ENCODE data around the gene CHP1. TPM values are rescaled to one million over a fixed set of nuclear protein-coding genes. Genes with fewer than 3 reads are reported as not detected.
A peak's percentile ranks its signal among the peaks of the same experiment; 100 is the strongest.
"Not testable (repeated sequence)": the region's sequence is repeated elsewhere in the genome, so short reads cannot be mapped to it uniquely, and the experiment has no call there.

The CHP1 gene
- total RNA-seq, 1 experiment from 2014 or later, result 76.5 TPM

- TF ChIP-seq, protein P1, sequence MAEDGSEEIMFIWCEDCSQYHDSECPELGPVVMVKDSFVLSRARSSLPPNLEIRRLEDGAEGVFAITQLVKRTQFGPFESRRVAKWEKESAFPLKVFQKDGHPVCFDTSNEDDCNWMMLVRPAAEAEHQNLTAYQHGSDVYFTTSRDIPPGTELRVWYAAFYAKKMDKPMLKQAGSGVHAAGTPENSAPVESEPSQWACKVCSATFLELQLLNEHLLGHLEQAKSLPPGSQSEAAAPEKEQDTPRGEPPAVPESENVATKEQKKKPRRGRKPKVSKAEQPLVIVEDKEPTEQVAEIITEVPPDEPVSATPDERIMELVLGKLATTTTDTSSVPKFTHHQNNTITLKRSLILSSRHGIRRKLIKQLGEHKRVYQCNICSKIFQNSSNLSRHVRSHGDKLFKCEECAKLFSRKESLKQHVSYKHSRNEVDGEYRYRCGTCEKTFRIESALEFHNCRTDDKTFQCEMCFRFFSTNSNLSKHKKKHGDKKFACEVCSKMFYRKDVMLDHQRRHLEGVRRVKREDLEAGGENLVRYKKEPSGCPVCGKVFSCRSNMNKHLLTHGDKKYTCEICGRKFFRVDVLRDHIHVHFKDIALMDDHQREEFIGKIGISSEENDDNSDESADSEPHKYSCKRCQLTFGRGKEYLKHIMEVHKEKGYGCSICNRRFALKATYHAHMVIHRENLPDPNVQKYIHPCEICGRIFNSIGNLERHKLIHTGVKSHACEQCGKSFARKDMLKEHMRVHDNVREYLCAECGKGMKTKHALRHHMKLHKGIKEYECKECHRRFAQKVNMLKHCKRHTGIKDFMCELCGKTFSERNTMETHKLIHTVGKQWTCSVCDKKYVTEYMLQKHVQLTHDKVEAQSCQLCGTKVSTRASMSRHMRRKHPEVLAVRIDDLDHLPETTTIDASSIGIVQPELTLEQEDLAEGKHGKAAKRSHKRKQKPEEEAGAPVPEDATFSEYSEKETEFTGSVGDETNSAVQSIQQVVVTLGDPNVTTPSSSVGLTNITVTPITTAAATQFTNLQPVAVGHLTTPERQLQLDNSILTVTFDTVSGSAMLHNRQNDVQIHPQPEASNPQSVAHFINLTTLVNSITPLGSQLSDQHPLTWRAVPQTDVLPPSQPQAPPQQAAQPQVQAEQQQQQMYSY (CRISPR knock-in tag; IDR thresholded peaks at IDR 0.05), result no peak
Measured at GRCh38 chr15:41292521-41292920, 61.5 kb downstream of the CHP1 start (continued).

GRCh38 chr15:41301139-41301538 lies 70.1 kb downstream of the CHP1 start:
- POLR2A ChIA-PET, result not testable (repeated sequence)

GRCh38 chr15:41301587-41301986 lies 70.5 kb downstream of the CHP1 start:
- DNase-seq (ENCODE audit: low spot score) (no peak), ATAC-seq (no peak)
- Mint-ChIP-seq H3K36me3 (peaks cover 30% of the 10 kb centered on the region), H3K4me3 (no peak overlapping the region), H3K4me1 (peaks cover 50% of the 10 kb centered on the region), H3K27me3 (ENCODE audit: low read depth) (no peaks in the 10 kb centered on the region), H3K9me3 (no peaks in the 10 kb centered on the region), H3K27ac (peak overlapping the region; percentile 84)
- ChIA-PET POLR2A (no interaction called here), CTCF (no interaction called here)
- TF ChIP-seq, protein P2, sequence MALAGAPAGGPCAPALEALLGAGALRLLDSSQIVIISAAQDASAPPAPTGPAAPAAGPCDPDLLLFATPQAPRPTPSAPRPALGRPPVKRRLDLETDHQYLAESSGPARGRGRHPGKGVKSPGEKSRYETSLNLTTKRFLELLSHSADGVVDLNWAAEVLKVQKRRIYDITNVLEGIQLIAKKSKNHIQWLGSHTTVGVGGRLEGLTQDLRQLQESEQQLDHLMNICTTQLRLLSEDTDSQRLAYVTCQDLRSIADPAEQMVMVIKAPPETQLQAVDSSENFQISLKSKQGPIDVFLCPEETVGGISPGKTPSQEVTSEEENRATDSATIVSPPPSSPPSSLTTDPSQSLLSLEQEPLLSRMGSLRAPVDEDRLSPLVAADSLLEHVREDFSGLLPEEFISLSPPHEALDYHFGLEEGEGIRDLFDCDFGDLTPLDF (CRISPR knock-in tag; IDR thresholded peaks at IDR 0.05), result no peak
- TF ChIP-seq TEAD4 (CRISPR knock-in tag; IDR thresholded peaks at IDR 0.05) (no peak), ZNF232 (CRISPR knock-in tag; IDR thresholded peaks at IDR 0.05) (no peak), NR1H2 (CRISPR knock-in tag; IDR thresholded peaks at IDR 0.05) (no peak), ZNF396 (CRISPR knock-in tag; IDR thresholded peaks at IDR 0.05; ENCODE audit: borderline replicate concordance) (no peak)
- TF ChIP-seq, protein P3, sequence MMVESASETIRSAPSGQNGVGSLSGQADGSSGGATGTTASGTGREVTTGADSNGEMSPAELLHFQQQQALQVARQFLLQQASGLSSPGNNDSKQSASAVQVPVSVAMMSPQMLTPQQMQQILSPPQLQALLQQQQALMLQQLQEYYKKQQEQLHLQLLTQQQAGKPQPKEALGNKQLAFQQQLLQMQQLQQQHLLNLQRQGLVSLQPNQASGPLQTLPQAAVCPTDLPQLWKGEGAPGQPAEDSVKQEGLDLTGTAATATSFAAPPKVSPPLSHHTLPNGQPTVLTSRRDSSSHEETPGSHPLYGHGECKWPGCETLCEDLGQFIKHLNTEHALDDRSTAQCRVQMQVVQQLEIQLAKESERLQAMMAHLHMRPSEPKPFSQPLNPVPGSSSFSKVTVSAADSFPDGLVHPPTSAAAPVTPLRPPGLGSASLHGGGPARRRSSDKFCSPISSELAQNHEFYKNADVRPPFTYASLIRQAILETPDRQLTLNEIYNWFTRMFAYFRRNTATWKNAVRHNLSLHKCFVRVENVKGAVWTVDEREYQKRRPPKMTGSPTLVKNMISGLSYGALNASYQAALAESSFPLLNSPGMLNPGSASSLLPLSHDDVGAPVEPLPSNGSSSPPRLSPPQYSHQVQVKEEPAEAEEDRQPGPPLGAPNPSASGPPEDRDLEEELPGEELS (CRISPR knock-in tag; IDR thresholded peaks at IDR 0.05), result no peak

More at GRCh38 chr15:41301139-41301538, 70.1 kb downstream of the CHP1 start:
- not testable (repeated sequence) for H3K27me3 Mint-ChIP-seq (ENCODE audit: low read depth); DNase-seq (ENCODE audit: low spot score); H3K4me3 Mint-ChIP-seq; ATAC-seq; H3K9me3 Mint-ChIP-seq
- Mint-ChIP-seq H3K27ac (peak overlapping the region; percentile 84), H3K4me1 (peaks cover 50% of the 10 kb centered on the region), H3K36me3 (peaks cover 30% of the 10 kb centered on the region)
- CTCF ChIA-PET, result interaction anchor here (0.5 kb wide), 1 partner anchor 15 kb away, joined by 3 read pairs; no protein-coding TSS in a partner anchor

GRCh38 chr15:41304149-41304770 lies 73.2 kb downstream of the CHP1 start:
- no peaks in the 10 kb centered on the region for H3K9me3 Mint-ChIP-seq
- DNase-seq (ENCODE audit: low spot score) (no peak), ATAC-seq (no peak)
- no peaks in the 10 kb centered on the region for H3K27me3 Mint-ChIP-seq (ENCODE audit: low read depth)
- peaks cover 12% of the 10 kb centered on the region for H3K36me3 Mint-ChIP-seq
- peak overlapping the region; percentile 81 for H3K27ac Mint-ChIP-seq
- H3K4me3 Mint-ChIP-seq, result no peak overlapping the region
- POLR2A ChIA-PET, result no interaction called here
- H3K4me1 Mint-ChIP-seq, result peaks cover 50% of the 10 kb centered on the region
- CTCF ChIA-PET, result no interaction called here
- TF ChIP-seq ZNF671 (CRISPR knock-in tag; IDR thresholded peaks at IDR 0.05) (no peak), ESRRA (CRISPR knock-in tag; IDR thresholded peaks at IDR 0.05; ENCODE audit: borderline replicate concordance) (no peak), SP1 (CRISPR knock-in tag; conservative IDR thresholded peaks at IDR 0.05) (no peak)

DNA sequence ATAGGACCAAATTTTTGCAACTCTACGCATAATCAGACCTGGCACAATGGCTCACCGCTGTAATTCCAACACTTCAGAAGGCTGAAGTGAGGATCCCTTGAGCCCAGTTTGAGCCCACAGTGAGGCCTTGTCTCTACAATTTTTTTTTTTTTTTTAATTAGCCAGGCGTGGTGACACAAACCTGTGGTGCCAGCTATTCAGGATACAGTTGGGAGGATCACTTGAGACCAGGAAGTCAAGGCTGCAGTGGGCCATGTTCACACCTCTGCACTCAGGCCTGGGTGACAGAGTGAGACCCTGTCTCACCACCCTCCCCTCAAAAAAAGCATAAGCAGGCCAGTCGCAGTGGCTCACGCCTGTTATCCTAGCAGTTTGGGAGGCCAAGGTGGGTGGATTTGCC lies 76.6 kb downstream of the CHP1 start:
- ATAC-seq (no peak), DNase-seq (ENCODE audit: low spot score) (no peak)
- TF ChIP-seq ZNF219 (CRISPR knock-in tag; IDR thresholded peaks at IDR 0.05; ENCODE audit: borderline replicate concordance) (no peak), JUN (CRISPR knock-in tag; IDR thresholded peaks at IDR 0.05) (no peak), NFATC4 (CRISPR knock-in tag; IDR thresholded peaks at IDR 0.05) (no peak), GTF2I (CRISPR knock-in tag; conservative IDR thresholded peaks at IDR 0.05) (no peak)
- Mint-ChIP-seq H3K4me3 (no peak overlapping the region), H3K27ac (no peak overlapping the region), H3K9me3 (no peaks in the 10 kb centered on the region), H3K4me1 (peaks cover 20% of the 10 kb centered on the region), H3K36me3 (peaks cover 8% of the 10 kb centered on the region), H3K27me3 (ENCODE audit: low read depth) (no peaks in the 10 kb centered on the region)
- CTCF ChIA-PET, result interaction anchor here (1.2 kb wide), 1 partner anchor 25 kb away, joined by 4 read pairs; the partner anchor contains the start of genes NUSAP1 and OIP5
- POLR2A ChIA-PET, result no interaction called here
